Naive thymus-derived CD8-positive, alpha-beta T cell (primary cell): ENCODE data around the gene ZNF664. TPM values are rescaled to one million over a fixed set of nuclear protein-coding genes. Genes with fewer than 3 reads are reported as not detected.

Source experiments
- ATAC-seq, 2 donors: fragments of 150-1000 bp; cut with Tn5 transposase in 1 of 2; sonication (Bioruptor Pico), chemical (Tn5 transposase) in 1 of 2; 1 replicate in 1 of 2; 2 replicates in 1 of 2; pipeline ENCODE4 v1.10.0; 2021; ENCODE audit warnings: mild to moderate bottlenecking in 2 of 2, moderate library complexity in 2 of 2
- POLR2A ChIA-PET: fragments of 350-600 bp; sonication (Branson Sonifier 250); formaldehyde crosslinking; loops from one replicate; lab custom pipeline; 2021; ENCODE audit warnings: antibody characterized with exemption; lab: Charles Lee
- DNase-seq, 10 donors: peaks; one replicate each; pipeline versions ENCODE4 v3.0.0 to v3.0.0-alpha.2; 2020 to 2022
- H3K27ac Mint-ChIP-seq, 10 donors: one replicate each; pipeline ENCODE4 v1.8.0; 2020 to 2022; ENCODE audit warnings: mild to moderate bottlenecking in 10 of 10, mixed read lengths in 10 of 10, moderate library complexity in 4 of 10, inconsistent platforms in 1 of 10
- H3K27me3 Mint-ChIP-seq, 5 donors: one replicate each; pipeline ENCODE4 v1.8.0; 2021 to 2022; ENCODE audit warnings: mixed read lengths in 5 of 5
- H3K36me3 Mint-ChIP-seq, 3 donors: one replicate each; pipeline ENCODE4 v1.8.0; 2020 to 2022; ENCODE audit warnings: mixed read lengths in 3 of 3, mild to moderate bottlenecking in 2 of 3, inconsistent platforms in 1 of 3
- H3K4me1 Mint-ChIP-seq, 4 donors: one replicate each; pipeline ENCODE4 v1.8.0; 2021 to 2022; ENCODE audit warnings: mixed read lengths in 4 of 4
- H3K4me3 Mint-ChIP-seq, 10 donors: one replicate each; pipeline ENCODE4 v1.8.0; 2020 to 2022; ENCODE audit warnings: mild to moderate bottlenecking in 10 of 10, mixed read lengths in 10 of 10, moderate library complexity in 6 of 10, inconsistent platforms in 1 of 10
- H3K9me3 Mint-ChIP-seq, 9 donors: one replicate each; pipeline ENCODE4 v1.8.0; 2020 to 2022; ENCODE audit warnings: mixed read lengths in 9 of 9, mild to moderate bottlenecking in 3 of 9, inconsistent platforms in 1 of 9, moderate library complexity in 1 of 9
- polyA plus RNA-seq, 3 donors: library from polyadenylated mRNA; unstranded; fragments of 300-500 nt; fragmentation: Illumina TruSeq; gene quantifications; one replicate each; pipeline ENCODE4 v1.2.3, GENCODE V29; 2021
- total RNA-seq, 8 experiments: library from RNA in 2 of 8; stranded (reverse) in 2 of 8; gene quantifications; one replicate each; pipeline ENCODE4 v1.2.3 and lab custom pipeline; 2021 to 2026

ZNF664 gene
- total RNA-seq: 10 to 100 TPM; 43.9 to 47.9 TPM
- 10 to 100 TPM in 2 of 3 donors, 1 to 10 TPM in 1; 9.4 to 10.8 (median 10.3) TPM for polyA plus RNA-seq
- total RNA-seq (lab: John Stamatoyannopoulos, UW): 32.0 to 85.7 (median 71.3) reads per million in 6 experiments

DNA sequence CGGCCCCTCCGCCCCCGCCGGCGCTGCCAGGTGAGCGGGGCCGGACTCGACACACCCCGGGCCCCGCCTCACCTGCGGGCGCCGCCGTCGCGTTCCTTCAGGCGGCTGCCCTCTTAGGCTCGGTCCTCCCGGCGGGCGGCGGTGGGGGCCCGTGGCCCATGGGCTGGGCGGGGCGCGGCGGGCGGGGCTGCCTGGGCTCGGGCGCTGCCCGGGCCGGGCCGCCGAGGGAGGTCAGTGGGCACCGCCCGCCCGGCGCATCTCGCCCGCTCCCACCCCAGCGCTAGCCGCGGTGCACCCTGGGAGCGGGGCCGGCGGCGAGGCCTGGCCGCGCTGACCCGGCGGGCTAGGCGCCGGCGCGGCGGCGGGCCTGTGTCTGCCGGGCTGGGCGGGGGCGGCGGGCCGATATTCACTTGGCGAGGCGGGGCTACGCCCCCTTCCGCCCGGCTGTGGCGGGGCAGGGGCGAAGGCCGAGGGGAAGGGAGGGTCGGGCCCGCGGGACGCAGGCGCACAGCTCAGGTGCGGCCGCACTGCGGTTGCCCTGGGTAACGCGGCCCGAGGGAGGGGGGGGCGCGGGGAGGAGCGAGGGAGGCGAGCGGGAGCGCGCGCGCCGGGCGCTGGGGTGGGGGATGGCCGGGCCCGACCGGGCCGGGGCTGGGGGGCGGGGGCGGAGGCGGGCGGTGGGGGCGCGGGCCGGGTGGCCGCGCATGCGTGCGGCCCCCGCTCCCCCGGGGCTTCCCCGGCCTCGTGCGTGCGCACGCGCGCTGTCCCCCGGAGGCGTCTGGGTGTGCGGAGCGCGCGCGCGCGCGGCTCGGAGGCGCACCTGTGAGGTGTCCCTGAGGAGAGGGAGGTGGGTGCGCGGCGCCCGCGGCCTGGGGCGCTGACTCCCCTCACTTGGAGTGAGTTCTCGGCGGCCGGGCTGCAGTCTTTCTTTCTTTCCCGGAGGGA, at the start of gene ZNF664, which contains the start of gene CCDC92:
TSS of gene ZNF664 (plus strand) at position 759 of the 945 bp plus-strand sequence. CDS start 38,930 bp downstream, outside the sequence.
TSS of gene CCDC92 (minus strand) at position 375 of the 945 bp plus-strand sequence. CDS start 28,526 bp downstream, outside the sequence.
- Mint-ChIP-seq H3K9me3 (no peaks in the 10 kb centered on the region), H3K27ac (peak within 1 kb of the TSS; percentile 86 to 97 (median 94)), H3K36me3 (peaks cover 0 to 17% (median 4%) of the 10 kb centered on the region in 3 donors), H3K27me3 (no peaks in the 10 kb centered on the region), H3K4me1 (peaks cover 6 to 37% (median 30%) of the 10 kb centered on the region in 4 donors), H3K4me3 (peak within 1 kb of the TSS; percentile 89 to 99 (median 94))
- peak; percentile 90 to 97 (median 94) for DNase-seq
- POLR2A ChIA-PET: interaction anchor here (0.6 to 1.7 kb wide), 7 partner anchors 34 to 1191 kb away, joined by 3 to 5 read pairs (median 3); partner anchors contain the start of genes MPHOSPH9 and TMED2
- ATAC-seq: peak; percentile 77 to 81

DNA sequence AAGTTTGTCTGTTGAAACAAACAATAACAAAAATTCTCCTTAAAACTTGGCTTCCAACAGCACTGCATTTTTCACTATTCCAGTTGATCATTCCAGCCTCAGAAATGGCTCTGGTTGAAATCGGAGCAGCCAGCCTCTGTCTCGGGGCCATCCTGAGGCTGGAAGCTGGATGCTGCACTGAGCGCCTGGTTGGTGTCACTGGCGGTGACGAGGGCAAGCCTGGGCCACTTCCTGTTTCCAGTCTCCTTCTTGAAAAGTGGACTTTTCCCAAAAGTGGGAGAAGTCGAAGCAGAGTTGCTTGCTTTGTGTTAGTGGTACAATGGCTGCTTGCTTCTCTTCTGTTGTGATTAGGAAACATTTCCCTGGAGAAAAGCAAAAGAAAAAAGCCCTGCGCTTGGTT, 49.1 kb upstream of the ZNF664 start:
- Mint-ChIP-seq H3K36me3 (no peaks in the 10 kb centered on the region), H3K27me3 (peaks cover 0 to 5% (median 2%) of the 10 kb centered on the region in 5 donors), H3K4me3 (no peak overlapping the region), H3K27ac (no peak overlapping the region), H3K9me3 (no peaks in the 10 kb centered on the region), H3K4me1 (peaks cover 0 to 14% (median 4%) of the 10 kb centered on the region in 4 donors)
- POLR2A ChIA-PET: no interaction called here
- no peak for ATAC-seq
- no peak for DNase-seq

DNA sequence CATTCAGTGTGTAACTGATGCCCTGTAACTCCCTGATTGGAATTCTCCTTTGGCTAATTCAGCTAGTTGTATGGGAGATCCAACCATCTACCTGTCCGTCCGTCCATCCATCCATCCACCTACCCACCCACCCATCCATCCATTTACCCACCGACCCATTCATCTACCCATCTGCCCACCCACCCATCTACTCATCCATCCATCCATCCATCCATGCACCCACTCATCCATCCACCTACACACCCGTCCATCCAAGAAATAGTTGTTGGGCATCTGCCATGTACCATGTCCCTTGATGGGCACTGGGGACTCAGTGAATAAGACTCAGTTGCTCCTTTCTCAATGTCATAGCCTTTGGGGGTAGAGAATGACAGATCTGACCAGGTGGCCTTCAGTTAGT, 48.5 kb upstream of the ZNF664 start:
- Mint-ChIP-seq H3K4me1 (peaks cover under 1 to 14% (median 4%) of the 10 kb centered on the region in 4 donors), H3K27me3 (peaks cover 0 to 5% (median 2%) of the 10 kb centered on the region in 5 donors), H3K9me3 (no peaks in the 10 kb centered on the region), H3K27ac (peak overlapping the region in 1 of 10 donors; percentile 17), H3K36me3 (no peaks in the 10 kb centered on the region), H3K4me3 (no peak overlapping the region)
- POLR2A ChIA-PET: no interaction called here
- DNase-seq (no peak), ATAC-seq (no peak)

DNA sequence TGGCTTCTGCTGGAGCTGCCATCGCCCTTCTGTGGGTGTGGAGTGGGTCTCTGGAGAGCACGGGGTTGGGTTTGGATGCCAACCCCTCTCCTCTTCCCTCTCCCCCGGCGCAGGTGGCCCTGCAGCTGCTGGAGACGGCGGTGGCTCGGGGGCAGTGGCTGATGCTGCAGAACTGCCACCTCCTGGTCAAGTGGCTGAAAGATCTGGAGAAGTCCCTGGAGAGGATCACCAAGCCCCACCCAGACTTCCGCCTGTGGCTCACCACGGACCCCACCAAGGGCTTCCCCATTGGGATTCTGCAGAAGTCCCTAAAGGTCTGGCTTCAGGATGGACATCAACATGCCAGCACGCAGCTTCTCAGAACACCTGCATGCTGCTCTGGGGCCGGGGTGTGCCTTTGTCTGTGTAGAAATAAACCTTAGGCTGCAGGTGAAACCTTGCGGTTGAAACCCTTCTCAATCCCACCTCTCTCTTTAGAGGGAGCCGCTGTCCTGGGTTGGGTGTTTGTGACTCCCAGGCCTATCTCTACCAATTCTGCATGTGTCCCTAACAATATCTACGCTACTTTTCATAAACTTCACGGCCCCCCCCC, 44.6 kb upstream of the ZNF664 start:
- ATAC-seq (no peak), DNase-seq (no peak)
- no peaks in the 10 kb centered on the region for H3K9me3 Mint-ChIP-seq
- no peak overlapping the region for H3K4me3 Mint-ChIP-seq
- no peak overlapping the region for H3K27ac Mint-ChIP-seq
- POLR2A ChIA-PET: interaction anchor here (0.8 kb wide), 1 partner anchor 56 kb away, joined by 3 read pairs; no protein-coding TSS in a partner anchor
- peaks cover 0 to 5% (median 2%) of the 10 kb centered on the region in 5 donors for H3K27me3 Mint-ChIP-seq
- peaks cover 12 to 30% (median 24%) of the 10 kb centered on the region in 4 donors for H3K4me1 Mint-ChIP-seq
- H3K36me3 Mint-ChIP-seq: no peaks in the 10 kb centered on the region

DNA sequence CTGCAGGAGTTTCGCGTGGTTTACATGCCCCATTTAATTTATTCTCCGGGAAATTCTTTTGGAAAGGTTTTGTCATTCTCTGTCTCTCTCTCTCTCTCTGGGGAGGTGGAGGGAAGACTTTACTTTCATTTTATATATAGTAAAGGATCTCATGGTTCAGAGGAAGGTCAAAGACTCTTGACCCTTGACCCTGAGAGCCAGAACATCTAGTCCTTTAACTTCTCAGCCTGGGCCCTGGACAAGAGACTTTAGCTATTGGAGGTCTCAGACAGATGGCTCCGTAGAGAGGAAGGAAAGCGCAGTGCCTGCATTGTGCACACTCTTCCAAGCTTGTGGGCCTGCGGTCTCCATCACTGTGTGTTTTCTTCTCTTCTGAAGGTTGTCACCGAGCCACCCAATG, 44.1 kb upstream of the ZNF664 start:
- H3K27ac Mint-ChIP-seq: peak overlapping the region in 1 of 10 donors; percentile 40

DNA sequence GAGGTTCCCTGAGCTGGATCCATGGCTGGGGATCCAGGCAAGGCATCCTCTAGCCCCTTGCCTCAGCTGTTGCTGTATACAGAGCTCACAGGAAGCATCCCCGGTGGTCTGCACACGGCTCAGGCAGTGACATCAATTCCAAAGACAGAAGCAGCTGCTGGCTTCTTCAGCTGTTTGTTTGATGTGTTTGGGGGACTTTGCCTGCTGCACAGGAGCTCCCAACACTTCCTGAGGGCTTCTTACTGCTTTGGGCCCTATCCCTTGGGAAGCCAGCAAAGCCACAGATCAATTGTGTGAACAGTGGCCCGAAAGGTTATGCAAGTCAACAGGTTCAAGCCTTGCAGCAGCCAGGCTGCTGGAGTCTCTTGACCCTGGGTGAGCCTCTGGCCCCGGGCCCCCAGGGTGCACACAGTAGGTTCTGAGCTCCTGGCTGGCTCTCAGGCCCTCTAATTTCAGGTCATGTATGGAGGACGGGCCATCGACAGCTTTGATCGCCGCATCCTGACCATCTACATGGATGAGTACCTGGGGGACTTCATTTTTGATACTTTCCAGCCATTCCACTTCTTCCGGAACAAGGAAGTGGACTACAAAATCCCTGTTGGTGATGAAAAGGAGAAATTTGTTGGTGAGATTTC, 43.0 kb upstream of the ZNF664 start:
- POLR2A ChIA-PET: no interaction called here
- Mint-ChIP-seq H3K27me3 (peaks cover 0 to 3% (median under 1%) of the 10 kb centered on the region in 5 donors), H3K36me3 (no peaks in the 10 kb centered on the region), H3K27ac (peak overlapping the region in 4 of 10 donors; percentile 19 to 44 (median 34)), H3K4me3 (no peak overlapping the region), H3K9me3 (no peaks in the 10 kb centered on the region), H3K4me1 (peaks cover 10 to 43% (median 32%) of the 10 kb centered on the region in 4 donors)
- ATAC-seq: no peak
- DNase-seq: peak in 2 of 10 donors; percentile 14 to 25

More for the DNA sequence above, 44.1 kb upstream of the ZNF664 start:
- Mint-ChIP-seq H3K36me3 (no peaks in the 10 kb centered on the region), H3K9me3 (no peaks in the 10 kb centered on the region), H3K4me3 (no peak overlapping the region), H3K4me1 (peaks cover 12 to 36% (median 29%) of the 10 kb centered on the region in 4 donors), H3K27me3 (peaks cover 0 to 5% (median 2%) of the 10 kb centered on the region in 5 donors)
- POLR2A ChIA-PET: no interaction called here
- no peak for ATAC-seq
- no peak for DNase-seq

DNA sequence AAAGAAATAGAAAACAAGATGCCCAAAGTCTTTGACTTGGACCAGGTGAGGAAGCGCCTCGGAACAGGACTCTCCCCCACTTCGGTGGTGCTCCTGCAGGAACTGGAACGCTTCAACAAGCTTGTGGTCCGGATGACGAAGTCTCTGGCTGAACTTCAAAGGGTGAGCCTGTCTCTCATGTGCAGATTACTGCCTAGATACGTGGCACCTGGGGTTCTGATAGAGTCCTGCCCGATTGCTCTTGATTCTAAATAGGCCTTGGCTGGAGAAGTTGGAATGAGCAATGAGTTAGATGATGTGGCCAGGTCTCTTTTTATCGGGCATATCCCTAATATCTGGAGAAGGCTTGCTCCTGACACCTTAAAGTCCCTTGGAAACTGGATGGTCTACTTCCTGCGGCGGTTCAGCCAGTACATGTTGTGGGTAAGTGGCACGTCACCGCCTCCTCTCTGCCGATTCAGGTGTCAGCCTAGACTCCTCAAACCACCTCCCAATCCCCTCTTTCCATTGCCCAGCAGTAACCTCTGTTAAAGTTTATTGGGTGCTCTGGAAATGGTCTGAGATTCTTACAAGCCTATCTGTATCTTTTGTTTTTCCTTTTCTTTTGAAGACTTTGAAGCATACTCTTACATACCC, 41.2 kb upstream of the ZNF664 start:
- Mint-ChIP-seq H3K4me3 (peak overlapping the region; percentile 59 to 84 (median 72)), H3K27me3 (peaks cover 0 to 3% (median 0%) of the 10 kb centered on the region in 5 donors), H3K36me3 (peaks cover 0 to 6% (median 0%) of the 10 kb centered on the region in 3 donors), H3K9me3 (no peaks in the 10 kb centered on the region), H3K4me1 (peaks cover 15 to 48% (median 40%) of the 10 kb centered on the region in 4 donors), H3K27ac (peak overlapping the region in 9 of 10 donors; percentile 49 to 94 (median 63))
- DNase-seq (peak in 9 of 10 donors; percentile 26 to 84 (median 71)), ATAC-seq (peak; percentile 91)
- POLR2A ChIA-PET: no interaction called here

DNA sequence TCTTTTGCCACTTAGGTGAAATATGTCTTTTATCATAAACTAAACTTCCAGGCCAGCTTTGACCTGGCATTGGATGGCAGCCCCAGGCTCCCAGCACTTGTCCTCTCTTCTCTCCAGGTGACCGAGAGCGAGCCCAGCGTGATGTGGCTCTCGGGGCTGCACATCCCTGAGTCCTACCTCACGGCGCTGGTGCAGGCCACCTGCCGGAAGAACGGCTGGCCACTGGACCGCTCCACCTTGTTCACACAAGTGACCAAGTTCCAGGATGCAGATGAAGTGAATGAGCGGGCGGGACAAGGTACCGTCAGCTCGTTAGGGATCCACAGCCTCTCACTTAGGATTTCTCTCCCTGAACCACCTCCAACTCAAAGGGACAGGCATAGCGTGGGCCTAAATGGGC, 39.8 kb upstream of the ZNF664 start:
- ATAC-seq (no peak), DNase-seq (no peak)
- Mint-ChIP-seq H3K27me3 (no peaks in the 10 kb centered on the region), H3K4me3 (no peak overlapping the region), H3K9me3 (no peaks in the 10 kb centered on the region), H3K36me3 (peaks cover 0 to 12% (median 5%) of the 10 kb centered on the region in 3 donors), H3K4me1 (peaks cover 25 to 59% (median 51%) of the 10 kb centered on the region in 4 donors), H3K27ac (peak overlapping the region in 3 of 10 donors; percentile 15 to 80 (median 72))
- POLR2A ChIA-PET: no interaction called here

DNA sequence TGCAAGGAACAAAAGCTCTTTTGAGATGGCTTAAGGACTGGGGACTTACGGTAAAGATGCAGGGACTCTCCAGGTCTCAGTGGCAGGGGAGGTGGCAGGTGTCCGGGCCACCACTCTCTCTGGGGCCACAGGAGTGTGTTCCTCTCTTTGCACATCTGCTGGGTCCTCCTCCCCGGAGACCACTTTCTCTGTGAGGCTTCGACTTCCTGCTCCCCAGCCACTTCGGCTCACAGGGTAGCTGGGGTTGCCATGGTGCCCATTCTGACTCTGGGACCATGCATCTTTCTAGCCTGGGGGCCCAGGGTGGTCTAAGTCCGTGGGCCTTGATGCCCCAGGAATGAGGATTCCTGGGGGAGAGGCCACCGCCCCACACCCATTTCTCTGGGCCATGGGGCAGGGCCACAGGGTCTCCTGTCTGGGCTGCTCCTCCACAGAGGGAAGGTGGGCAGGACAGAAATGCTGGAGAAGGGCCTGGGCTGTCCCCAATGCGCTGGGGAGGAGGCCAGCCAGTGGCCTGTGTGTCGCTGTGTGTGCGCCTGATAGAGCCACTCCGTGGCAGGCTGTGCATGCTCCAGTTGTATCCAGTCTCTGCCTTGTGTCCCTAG, 38.9 kb upstream of the ZNF664 start:
- Mint-ChIP-seq H3K9me3 (no peaks in the 10 kb centered on the region), H3K4me1 (peaks cover 34 to 68% (median 60%) of the 10 kb centered on the region in 4 donors), H3K4me3 (no peak overlapping the region), H3K27me3 (no peaks in the 10 kb centered on the region), H3K27ac (peak overlapping the region in 1 of 10 donors; percentile 3), H3K36me3 (peaks cover 0 to 12% (median 5%) of the 10 kb centered on the region in 3 donors)
- POLR2A ChIA-PET: interaction anchor here (0.5 kb wide), 1 partner anchor 8 kb away, joined by 3 read pairs; no protein-coding TSS in a partner anchor
- ATAC-seq (no peak), DNase-seq (no peak)

DNA sequence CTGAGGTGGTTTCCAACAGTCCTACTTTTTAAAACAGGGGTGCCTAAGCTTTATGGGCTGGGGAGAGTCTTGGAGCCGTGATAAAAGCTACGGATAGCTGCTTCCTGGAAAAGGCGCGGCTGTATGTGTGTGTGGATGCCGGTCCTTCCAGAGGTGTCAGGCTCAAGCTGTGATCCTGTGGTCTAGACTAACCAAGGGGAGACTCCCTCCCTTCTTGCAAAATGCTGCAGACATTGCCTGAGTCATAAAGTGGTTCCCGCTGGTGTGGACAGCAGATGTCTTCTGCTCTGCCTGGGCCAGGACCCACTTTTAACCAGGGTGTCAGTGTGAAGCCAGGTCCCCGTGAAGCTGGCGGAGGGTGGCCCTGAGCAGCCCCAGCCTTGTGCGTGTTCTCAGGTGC, 38.2 kb upstream of the ZNF664 start:
- Mint-ChIP-seq H3K27me3 (no peaks in the 10 kb centered on the region), H3K4me1 (peaks cover 35 to 68% (median 61%) of the 10 kb centered on the region in 4 donors), H3K9me3 (no peaks in the 10 kb centered on the region), H3K4me3 (no peak overlapping the region), H3K36me3 (peaks cover 0 to 12% (median 5%) of the 10 kb centered on the region in 3 donors), H3K27ac (peak overlapping the region in 1 of 10 donors; percentile 48)
- no peak for DNase-seq
- no peak for ATAC-seq
- POLR2A ChIA-PET: interaction anchor here (0.5 kb wide), 1 partner anchor 9 kb away, joined by 3 read pairs; no protein-coding TSS in a partner anchor

DNA sequence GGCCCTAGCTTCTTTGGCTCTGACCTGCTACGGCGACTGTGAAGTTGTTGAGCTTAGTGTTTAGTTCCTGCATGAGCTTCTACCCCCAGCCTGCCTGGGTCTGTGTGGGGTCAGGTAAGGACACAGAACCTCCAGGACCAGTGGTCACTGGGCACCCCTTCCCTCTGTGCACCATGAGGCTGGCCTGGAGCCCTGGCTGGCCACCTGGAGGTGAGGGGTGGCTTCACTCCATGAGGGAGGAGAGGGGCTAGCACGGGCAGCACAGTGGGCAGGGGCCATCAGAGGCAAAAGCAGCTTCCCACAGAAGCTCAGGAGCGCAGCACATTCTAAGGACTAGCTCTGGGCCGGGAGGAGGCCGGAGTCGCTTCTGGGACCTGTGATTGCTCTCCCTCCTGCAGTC, 37.1 kb upstream of the ZNF664 start:
- Mint-ChIP-seq H3K4me1 (peaks cover 35 to 66% (median 58%) of the 10 kb centered on the region in 4 donors), H3K9me3 (no peaks in the 10 kb centered on the region), H3K27ac (peak overlapping the region in 6 of 10 donors; percentile 7 to 96 (median 70))

More for the DNA sequence above, 37.1 kb upstream of the ZNF664 start:
- no peak for ATAC-seq
- H3K4me3 Mint-ChIP-seq: peak overlapping the region in 4 of 10 donors; percentile 10 to 83 (median 46)
- H3K27me3 Mint-ChIP-seq: no peaks in the 10 kb centered on the region
- no peak for DNase-seq
- POLR2A ChIA-PET: no interaction called here
- peaks cover 0 to 15% (median 7%) of the 10 kb centered on the region in 3 donors for H3K36me3 Mint-ChIP-seq
